ENCODE data around the gene VAMP5. TPM values are rescaled to one million over a fixed set of nuclear protein-coding genes. Genes with fewer than 3 reads are reported as not detected.

Gene VAMP5
- total RNA-seq, 2 donors from 2014 or later: 27.1 to 42.8 TPM

DNA sequence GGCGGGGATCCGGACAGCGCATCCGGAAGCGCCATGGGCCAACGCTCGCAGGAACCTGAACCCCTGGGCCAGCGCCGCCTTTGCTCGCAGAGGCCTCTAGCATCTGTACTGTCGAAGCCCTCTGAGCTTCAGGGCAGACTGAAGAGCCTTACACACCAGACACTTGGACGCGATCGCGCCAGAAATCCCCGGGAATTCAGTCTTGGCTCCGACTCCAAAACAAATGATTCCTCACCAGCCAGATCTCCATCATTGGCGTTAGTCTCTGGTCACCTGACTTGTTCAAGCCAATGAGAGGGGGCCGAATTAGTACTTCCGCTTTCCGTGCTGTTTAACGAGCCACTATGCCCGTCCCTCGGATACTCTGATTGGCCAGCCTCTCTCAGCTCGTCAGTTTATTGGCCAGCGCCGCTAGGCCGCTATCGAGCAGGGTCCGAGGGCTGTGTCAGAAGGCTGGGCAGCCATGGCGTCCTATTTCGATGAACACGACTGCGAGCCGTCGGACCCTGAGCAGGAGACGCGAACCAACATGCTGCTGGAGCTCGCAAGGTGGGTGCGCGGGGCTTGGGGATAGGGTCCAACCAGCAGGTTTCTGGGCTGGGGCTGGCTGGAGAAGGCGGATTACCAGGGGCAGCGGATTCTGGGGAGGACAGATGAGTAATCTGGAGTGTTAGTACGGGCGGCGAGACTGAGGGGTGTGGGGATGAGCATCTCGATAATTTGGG, 11.2 kb downstream of the VAMP5 start, which contains the start of gene RNF181:
TSS of gene RNF181 (plus strand) at position 445 of the 725 bp plus-strand sequence. CDS start at position 464, 19 bp downstream.
- Histone ChIP-seq H3K36me3 (peaks cover 15% of the 10 kb centered on the region), H3K27me3 (replicated peaks; ENCODE audit: insufficient read depth) (no peaks in the 10 kb centered on the region), H3K4me1 (ENCODE audit: control insufficient read depth in 1 of 2, low read depth in 2 of 2) (peaks cover 27 to 50% of the 10 kb centered on the region in 2 donors), H3K27ac (peak within 1 kb of the TSS; percentile 85 to 94), H3K4me3 (peak within 1 kb of the TSS; percentile 81), H3K9me3 (no peaks in the 10 kb centered on the region)
- TF ChIP-seq, protein P1, sequence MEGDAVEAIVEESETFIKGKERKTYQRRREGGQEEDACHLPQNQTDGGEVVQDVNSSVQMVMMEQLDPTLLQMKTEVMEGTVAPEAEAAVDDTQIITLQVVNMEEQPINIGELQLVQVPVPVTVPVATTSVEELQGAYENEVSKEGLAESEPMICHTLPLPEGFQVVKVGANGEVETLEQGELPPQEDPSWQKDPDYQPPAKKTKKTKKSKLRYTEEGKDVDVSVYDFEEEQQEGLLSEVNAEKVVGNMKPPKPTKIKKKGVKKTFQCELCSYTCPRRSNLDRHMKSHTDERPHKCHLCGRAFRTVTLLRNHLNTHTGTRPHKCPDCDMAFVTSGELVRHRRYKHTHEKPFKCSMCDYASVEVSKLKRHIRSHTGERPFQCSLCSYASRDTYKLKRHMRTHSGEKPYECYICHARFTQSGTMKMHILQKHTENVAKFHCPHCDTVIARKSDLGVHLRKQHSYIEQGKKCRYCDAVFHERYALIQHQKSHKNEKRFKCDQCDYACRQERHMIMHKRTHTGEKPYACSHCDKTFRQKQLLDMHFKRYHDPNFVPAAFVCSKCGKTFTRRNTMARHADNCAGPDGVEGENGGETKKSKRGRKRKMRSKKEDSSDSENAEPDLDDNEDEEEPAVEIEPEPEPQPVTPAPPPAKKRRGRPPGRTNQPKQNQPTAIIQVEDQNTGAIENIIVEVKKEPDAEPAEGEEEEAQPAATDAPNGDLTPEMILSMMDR (IDR thresholded peaks at IDR 0.05): no peak
- ATAC-seq (ENCODE audit: insufficient number of reproducible peaks, low FRiP score, low read depth) (peak; percentile 99), DNase-seq (ENCODE audit: low spot score) (peak; percentile 96)

DNA sequence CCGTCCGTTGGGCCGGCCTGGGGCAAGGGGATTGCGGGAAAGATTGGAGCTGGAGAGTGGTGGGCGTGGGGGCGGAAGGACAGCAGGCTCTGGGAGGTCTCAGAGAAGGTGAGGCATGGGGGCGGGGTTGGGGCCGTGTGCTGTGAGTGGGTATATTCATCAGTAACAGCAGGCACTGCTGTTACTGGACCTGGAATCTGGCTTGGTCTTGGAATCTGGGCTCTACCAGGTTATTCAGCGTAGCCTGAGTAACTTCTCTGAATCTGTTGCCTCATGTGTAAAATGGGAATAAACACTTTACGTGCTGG, 11.7 kb downstream of the VAMP5 start:
- no peak for ATAC-seq (ENCODE audit: insufficient number of reproducible peaks, low FRiP score, low read depth)
- no peaks in the 10 kb centered on the region for H3K27me3 ChIP-seq (replicated peaks; ENCODE audit: insufficient read depth)
- peak overlapping the region; percentile 81 for H3K4me3 ChIP-seq
- peaks cover 22 to 49% of the 10 kb centered on the region in 2 donors for H3K4me1 ChIP-seq (ENCODE audit: control insufficient read depth in 1 of 2, low read depth in 2 of 2)
- H3K36me3 ChIP-seq: peaks cover 15% of the 10 kb centered on the region
- TF ChIP-seq, protein P1 (IDR thresholded peaks at IDR 0.05): no peak
- no peaks in the 10 kb centered on the region for H3K9me3 ChIP-seq
- DNase-seq (ENCODE audit: low spot score): no peak
- H3K27ac ChIP-seq: peak overlapping the region; percentile 85 to 94

DNA sequence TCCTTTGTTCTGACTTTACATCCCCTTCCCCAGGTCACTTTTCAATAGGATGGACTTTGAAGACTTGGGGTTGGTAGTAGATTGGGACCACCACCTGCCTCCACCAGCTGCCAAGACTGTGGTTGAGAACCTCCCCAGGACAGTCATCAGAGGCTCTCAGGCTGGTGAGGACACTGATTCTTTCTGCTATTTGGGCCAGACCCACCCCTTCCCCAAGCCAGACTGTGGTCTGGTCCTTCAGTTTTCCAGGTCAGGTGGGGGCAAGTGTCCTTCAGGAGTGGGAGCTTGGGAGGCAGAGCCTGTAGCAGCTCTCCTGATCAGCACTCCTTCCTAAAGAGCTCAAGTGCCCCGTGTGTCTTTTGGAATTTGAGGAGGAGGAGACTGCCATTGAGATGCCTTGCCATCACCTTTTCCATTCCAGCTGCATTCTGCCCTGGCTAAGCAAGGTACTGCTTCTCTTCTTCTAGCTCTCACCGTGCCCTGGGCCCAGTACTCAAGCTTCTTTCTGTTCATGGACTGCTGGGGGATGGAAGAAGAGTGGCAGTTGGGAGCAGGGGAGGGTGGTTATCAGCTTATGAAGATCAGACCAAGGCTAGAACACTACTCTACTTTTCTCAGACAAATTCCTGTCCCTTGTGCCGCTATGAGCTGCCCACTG, 12.4 kb downstream of the VAMP5 start:
- Histone ChIP-seq H3K4me1 (ENCODE audit: control insufficient read depth in 1 of 2, low read depth in 2 of 2) (peaks cover 20 to 49% of the 10 kb centered on the region in 2 donors), H3K36me3 (peaks cover 15% of the 10 kb centered on the region)

DNA sequence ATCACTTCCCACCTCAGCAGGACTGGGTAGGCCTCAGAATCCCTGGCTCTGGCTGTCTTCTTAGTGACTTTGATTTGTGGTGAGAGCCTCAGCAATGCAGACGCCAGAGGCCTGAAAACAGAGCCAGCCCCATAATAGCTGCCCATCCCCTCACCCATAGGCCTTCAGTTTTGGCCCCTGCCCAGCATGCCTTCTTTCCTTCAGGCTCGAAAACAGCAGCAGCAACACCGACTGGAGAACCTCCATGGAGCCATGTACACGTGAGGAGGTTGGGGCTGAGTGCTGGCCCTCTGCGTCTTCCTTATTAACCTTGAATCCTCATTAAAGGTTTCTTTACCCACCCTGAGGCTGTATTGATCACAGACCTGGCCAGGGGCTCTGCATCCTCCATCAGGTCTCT, 13.0 kb downstream of the VAMP5 start:
- H3K27me3 ChIP-seq (replicated peaks; ENCODE audit: insufficient read depth): no peaks in the 10 kb centered on the region
- no peaks in the 10 kb centered on the region for H3K9me3 ChIP-seq
- DNase-seq (ENCODE audit: low spot score) (no peak), ATAC-seq (ENCODE audit: insufficient number of reproducible peaks, low FRiP score, low read depth) (no peak)
- TF ChIP-seq, protein P1 (IDR thresholded peaks at IDR 0.05): no peak
- peaks cover 15% of the 10 kb centered on the region for H3K36me3 ChIP-seq
- H3K4me1 ChIP-seq (ENCODE audit: control insufficient read depth in 1 of 2, low read depth in 2 of 2): peaks cover 19 to 46% of the 10 kb centered on the region in 2 donors
- H3K27ac ChIP-seq: peak overlapping the region in 1 of 2 donors; percentile 94
- H3K4me3 ChIP-seq: no peak overlapping the region

More for the DNA sequence above, 12.4 kb downstream of the VAMP5 start:
- no peak for DNase-seq (ENCODE audit: low spot score)
- TF ChIP-seq, protein P1 (IDR thresholded peaks at IDR 0.05): no peak
- H3K9me3 ChIP-seq: no peaks in the 10 kb centered on the region
- ATAC-seq (ENCODE audit: insufficient number of reproducible peaks, low FRiP score, low read depth): no peak
- H3K27me3 ChIP-seq (replicated peaks; ENCODE audit: insufficient read depth): no peaks in the 10 kb centered on the region
- peak overlapping the region; percentile 81 for H3K4me3 ChIP-seq
- H3K27ac ChIP-seq: peak overlapping the region; percentile 85 to 94

DNA sequence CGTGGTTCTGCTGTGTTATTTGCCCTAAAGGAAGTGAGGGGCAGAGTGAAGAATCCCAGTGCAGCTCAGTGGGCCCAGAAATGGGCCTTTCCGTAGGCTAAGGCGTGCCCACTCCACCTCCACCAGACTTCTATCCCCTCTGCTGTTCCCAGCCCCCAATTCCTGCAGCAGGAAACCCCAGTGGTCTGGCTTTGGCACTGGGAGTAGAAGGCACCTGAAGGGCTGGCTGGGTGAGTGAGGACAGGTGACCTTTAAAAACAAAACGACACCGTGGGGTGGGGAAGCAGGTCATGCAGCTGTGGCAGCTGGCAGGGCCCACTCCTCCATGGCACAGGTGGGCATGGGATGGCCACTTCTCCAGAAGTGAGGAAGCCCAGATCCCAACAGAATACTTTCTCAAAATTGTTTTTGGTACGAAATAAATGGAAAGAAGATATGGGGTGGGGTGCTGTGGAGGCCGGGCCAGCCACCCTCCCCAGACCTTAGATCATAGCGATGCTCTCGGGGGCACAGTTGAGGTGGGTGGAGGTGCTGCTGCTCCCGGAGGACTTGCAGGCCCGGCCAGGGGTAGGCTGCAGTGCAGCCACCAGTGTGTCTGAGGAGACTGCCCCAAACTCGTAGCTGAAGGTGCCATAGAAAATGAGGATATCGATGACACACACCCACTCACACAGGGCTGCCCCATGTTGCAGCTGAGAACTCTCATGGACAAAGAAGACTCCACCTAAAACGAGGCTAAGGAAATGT, 14.5 kb downstream of the VAMP5 start:
- TF ChIP-seq, protein P1 (IDR thresholded peaks at IDR 0.05): no peak
- Histone ChIP-seq H3K27ac (no peak overlapping the region), H3K36me3 (peaks cover 15% of the 10 kb centered on the region), H3K27me3 (replicated peaks; ENCODE audit: insufficient read depth) (no peaks in the 10 kb centered on the region), H3K4me1 (ENCODE audit: control insufficient read depth in 1 of 2, low read depth in 2 of 2) (peaks cover 22 to 42% of the 10 kb centered on the region in 2 donors), H3K4me3 (no peak overlapping the region), H3K9me3 (no peaks in the 10 kb centered on the region)
- no peak for ATAC-seq (ENCODE audit: insufficient number of reproducible peaks, low FRiP score, low read depth)
- no peak for DNase-seq (ENCODE audit: low spot score)

All from thoracic aorta (tissue), 2 donors.